ENCODE measurements around the gene GUCD1.
A peak's percentile ranks its signal among the peaks of the same experiment; 100 is the strongest.
"Not testable (repeated sequence)": the region's sequence is repeated elsewhere in the genome, so short reads cannot be mapped to it uniquely, and the experiment has no call there.

GUCD1 gene

GRCh38 chr22:24554313-24555164 is at the start of gene GUCD1:
Gene GUCD1, minus strand, starts transcription at chr22:24555138. Its CDS starts 147 bp downstream, at chr22:24554991.
- no peak for DNase-seq

GRCh38 chr22:24603770-24604629 is 49.1 kb upstream of the GUCD1 start:
- not testable (repeated sequence) for DNase-seq

GRCh38 chr22:24602847-24603769 is 48.2 kb upstream of the GUCD1 start, which contains the start of gene GGT1:
Gene GGT1, plus strand, starts transcription at chr22:24603193. Its CDS starts 7,889 bp downstream, at chr22:24611082.
- DNase-seq, result not testable (repeated sequence)

- DNase-seq, result not testable (repeated sequence)
These were observed 47.3 kb upstream of the GUCD1 start for GRCh38 chr22:24602105-24602749.

GRCh38 chr22:24601217-24602104 is 46.5 kb upstream of the GUCD1 start:
- no peak for DNase-seq

- not testable (repeated sequence) for DNase-seq
These were observed 45.2 kb upstream of the GUCD1 start for GRCh38 chr22:24599958-24600715.

DNA sequence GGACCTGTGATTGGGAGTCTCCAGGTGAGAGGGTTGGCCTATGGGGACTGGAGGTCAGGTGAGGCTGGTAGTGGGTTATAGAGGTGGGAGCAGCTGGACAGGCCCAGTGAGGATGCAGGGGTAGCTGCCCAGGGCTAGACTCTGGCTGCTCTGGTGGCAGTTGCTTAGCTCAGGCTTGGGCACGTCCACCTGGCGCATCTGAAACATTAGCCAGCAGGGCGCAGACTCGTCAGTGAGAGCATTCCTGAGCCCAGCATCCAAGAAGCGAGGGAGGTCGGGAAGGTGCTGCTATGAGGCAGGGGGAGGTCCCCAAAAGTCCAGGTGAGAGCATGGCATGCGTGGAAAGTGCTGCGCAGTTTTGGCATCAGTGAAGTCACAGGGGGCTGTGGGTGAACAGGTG is 44.6 kb upstream of the GUCD1 start:
- no peak for DNase-seq

- not testable (repeated sequence) for DNase-seq
These were observed 42.1 kb upstream of the GUCD1 start for GRCh38 chr22:24597076-24597475.

DNA sequence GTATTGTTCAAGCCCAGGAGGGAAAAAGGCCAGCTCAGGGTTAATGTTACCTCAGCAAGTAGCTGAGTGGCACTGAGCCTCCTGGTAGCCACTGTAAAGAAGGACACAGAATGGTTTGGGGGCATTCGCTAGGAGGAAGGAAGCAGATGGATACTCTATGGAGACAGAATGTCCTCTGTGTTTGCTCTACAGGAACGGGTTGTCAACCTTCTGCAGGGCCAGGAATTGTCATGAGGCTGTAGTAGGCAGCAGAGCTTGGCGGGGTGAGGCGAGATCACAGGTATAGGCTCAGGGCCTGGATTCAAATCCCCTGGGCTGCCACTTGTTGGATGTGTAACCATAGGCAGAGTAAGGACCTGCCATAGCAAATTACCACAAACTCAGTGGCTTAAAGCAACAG is 40.9 kb upstream of the GUCD1 start:
- DNase-seq, result no peak

GRCh38 chr22:24595228-24595627 is 40.3 kb upstream of the GUCD1 start:
- DNase-seq, result no peak

- DNase-seq, result no peak
These were observed 39.7 kb upstream of the GUCD1 start for GRCh38 chr22:24594569-24595120.

- no peak for DNase-seq
These were observed 39.1 kb upstream of the GUCD1 start for GRCh38 chr22:24593836-24594568.

DNA sequence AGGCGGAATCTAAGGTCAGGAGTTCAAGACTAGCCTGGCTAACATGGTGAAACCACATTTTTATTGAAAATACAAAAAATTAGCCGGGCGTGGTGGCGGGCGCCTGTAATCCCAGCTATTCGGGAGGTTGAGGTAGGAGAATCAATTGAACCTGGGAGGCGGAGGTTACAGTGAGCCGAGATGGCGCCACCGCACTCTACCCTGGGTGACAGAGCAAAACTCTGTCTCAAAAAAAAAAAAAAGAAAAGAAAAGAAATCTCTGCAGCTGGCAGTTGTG is 38.6 kb upstream of the GUCD1 start:
- not testable (repeated sequence) for DNase-seq

- DNase-seq, result peak; percentile 28
These were observed 38.1 kb upstream of the GUCD1 start, which contains the start of gene LRRC75B for GRCh38 chr22:24592851-24593558. Gene LRRC75B, minus strand, starts transcription at chr22:24593073. Its CDS starts 34 bp downstream, at chr22:24593039.

- DNase-seq, result no peak
These were observed 37.3 kb upstream of the GUCD1 start for GRCh38 chr22:24592058-24592850.

DNA sequence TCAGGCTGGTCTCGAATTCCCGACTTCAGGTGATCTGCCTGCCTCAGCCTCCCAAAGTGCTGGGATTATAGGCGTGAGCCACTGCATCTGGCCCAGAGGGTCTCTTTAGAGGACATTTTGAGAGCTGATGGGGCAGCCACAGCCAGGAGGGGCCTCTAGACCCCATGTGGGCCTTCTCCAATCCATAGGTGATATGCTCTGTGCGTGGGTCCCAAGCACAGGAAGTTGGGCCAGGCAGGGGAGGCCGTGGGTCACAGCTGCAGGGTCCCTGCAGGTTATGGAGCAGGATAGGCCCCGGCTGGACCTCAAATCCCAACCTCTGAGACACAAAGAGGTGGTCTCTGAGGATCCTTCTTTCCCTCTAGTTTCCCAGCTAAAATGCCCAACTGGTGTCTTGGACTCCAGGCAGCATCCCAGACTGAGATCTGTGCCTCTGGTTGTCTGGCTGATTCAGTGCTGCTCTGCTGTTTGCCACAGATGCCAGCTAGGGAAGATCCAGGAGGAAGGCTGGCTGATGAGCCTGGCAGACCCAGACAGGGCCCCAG is 36.4 kb upstream of the GUCD1 start:
- DNase-seq, result no peak

- no peak for DNase-seq
These were observed 35.7 kb upstream of the GUCD1 start for GRCh38 chr22:24590596-24591173.
